Esophagus squamous epithelium (tissue), 5 donors: ENCODE results near the gene TMEM63B. TPM values are rescaled to one million over a fixed set of nuclear protein-coding genes. Genes with fewer than 3 reads are reported as not detected.

ENCODE experiments used
- DNase-seq: peaks from one replicate; lab custom pipeline; 2025; lab: John Stamatoyannopoulos, UW
- H3K27ac ChIP-seq, 4 donors: fragments of 200-600 bp; sonication (generic); one replicate each; pipeline ENCODE4 v1.5.1; 2016 to 2019; ENCODE audit warnings: mild to moderate bottlenecking in 1 of 4
- H3K27me3 ChIP-seq, 4 donors: fragments of 200-600 bp; sonication (generic); 1 replicate in 3 of 4; 2 replicates in 1 of 4; pipeline versions ENCODE4 v1.5.1 to v1.6.0; 2017 to 2021; ENCODE audit warnings: antibody characterized with exemption in 1 of 4
- H3K36me3 ChIP-seq, 3 donors: fragments of 200-600 bp; sonication (generic); one replicate each; pipeline ENCODE4 v1.5.1; 2016 to 2019
- H3K4me1 ChIP-seq, 3 donors: fragments of 200-600 bp; sonication (generic); one replicate each; pipeline ENCODE4 v1.5.1; 2017 to 2019
- H3K4me3 ChIP-seq, 4 donors: fragments of 200-600 bp; sonication (generic); 1 replicate in 3 of 4; 2 replicates in 1 of 4; pipeline ENCODE4 v1.5.1; 2016 to 2019; ENCODE audit warnings: mild to moderate bottlenecking in 2 of 4, moderate library complexity in 1 of 4
- H3K9me3 ChIP-seq, 3 donors: fragments of 200-600 bp; sonication (generic); one replicate each; pipeline ENCODE4 v1.5.1; 2016 to 2019
- POLR2A ChIP-seq, 4 donors: fragments of 450-650 bp; IDR thresholded peaks; one replicate each; pipeline ENCODE4 v1.6.1; 2017; ENCODE audit warnings: antibody characterized with exemption in 4 of 4, mild to moderate bottlenecking in 4 of 4, moderate library complexity in 3 of 4
- WGBS, 2 donors: methylation state at CpG; one replicate each; pipeline ENCODE4 v1.1.5; 2018; 5-methylcytosine and 5-hydroxymethylcytosine counted together
- intact Hi-C: fragments of 100-400 bp; cut with DNase I; formaldehyde crosslinking; loops from one replicate; pipeline ENCODE4 v1.15.0; 2022
- total RNA-seq, 4 donors: library from RNA; depleted of rRNA; stranded (reverse); fragments of >200 nt; gene quantifications; one replicate each; pipeline ENCODE4 v1.1.0, GENCODE V29; 2016
- TF ChIP-seq, protein P1 (sequence below), 6 experiments: fragments of 450-650 bp in 4 of 6; fragments of 200-600 bp in 2 of 6; sonication (generic) in 2 of 6; IDR thresholded peaks; one replicate each; pipeline ENCODE4 v1.5.1; 2016 to 2019; ENCODE audit warnings: antibody characterized with exemption in 6 of 6, mild to moderate bottlenecking in 4 of 6, moderate library complexity in 4 of 6
- donor health status: DM: yes; HTN: yes; CAD: no.

TMEM63B gene
- total RNA-seq, 4 donors from 2014 or later: 27.8 to 56.3 (median 45.5) TPM

DNA sequence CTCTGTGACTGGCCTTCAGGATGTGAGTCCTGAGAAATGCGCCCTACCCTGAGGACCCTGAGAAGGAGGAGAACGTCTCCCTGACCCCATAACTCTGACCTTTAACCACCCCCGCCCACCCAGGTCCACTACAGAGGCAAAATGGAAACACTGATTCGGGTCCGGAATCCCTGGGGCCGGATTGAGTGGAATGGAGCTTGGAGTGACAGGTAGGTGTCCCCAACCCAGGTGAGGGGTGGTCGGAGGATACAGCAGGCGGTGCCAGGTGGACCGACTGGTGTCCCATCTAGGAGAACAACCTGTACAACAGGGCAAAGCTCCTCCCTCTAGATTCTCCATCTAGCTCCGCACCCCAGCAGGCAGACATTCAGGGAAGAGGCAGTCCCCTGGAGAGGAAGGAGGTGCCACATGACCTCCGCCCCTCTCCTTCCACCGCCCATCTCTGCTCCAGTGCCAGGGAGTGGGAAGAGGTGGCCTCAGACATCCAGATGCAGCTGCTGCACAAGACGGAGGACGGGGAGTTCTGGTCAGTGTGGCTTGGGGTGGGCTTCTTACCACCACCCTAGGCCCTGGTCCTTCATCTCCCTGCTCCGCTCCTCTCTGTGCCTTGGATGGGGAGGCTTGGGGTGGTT is 48.9 kb downstream of the TMEM63B start:
- intact Hi-C loops: no loop called here
- Histone ChIP-seq H3K4me3 (no peak overlapping the region), H3K27ac (peak overlapping the region in 1 of 4 donors; percentile 22), H3K27me3 (no peaks in the 10 kb centered on the region), H3K4me1 (peaks cover 0 to 43% (median 8%) of the 10 kb centered on the region in 3 donors), H3K36me3 (no peaks in the 10 kb centered on the region), H3K9me3 (no peaks in the 10 kb centered on the region)
- no peak for DNase-seq
- TF ChIP-seq, protein P1, sequence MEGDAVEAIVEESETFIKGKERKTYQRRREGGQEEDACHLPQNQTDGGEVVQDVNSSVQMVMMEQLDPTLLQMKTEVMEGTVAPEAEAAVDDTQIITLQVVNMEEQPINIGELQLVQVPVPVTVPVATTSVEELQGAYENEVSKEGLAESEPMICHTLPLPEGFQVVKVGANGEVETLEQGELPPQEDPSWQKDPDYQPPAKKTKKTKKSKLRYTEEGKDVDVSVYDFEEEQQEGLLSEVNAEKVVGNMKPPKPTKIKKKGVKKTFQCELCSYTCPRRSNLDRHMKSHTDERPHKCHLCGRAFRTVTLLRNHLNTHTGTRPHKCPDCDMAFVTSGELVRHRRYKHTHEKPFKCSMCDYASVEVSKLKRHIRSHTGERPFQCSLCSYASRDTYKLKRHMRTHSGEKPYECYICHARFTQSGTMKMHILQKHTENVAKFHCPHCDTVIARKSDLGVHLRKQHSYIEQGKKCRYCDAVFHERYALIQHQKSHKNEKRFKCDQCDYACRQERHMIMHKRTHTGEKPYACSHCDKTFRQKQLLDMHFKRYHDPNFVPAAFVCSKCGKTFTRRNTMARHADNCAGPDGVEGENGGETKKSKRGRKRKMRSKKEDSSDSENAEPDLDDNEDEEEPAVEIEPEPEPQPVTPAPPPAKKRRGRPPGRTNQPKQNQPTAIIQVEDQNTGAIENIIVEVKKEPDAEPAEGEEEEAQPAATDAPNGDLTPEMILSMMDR (IDR thresholded peaks at IDR 0.05): no peak
- no peak for TF ChIP-seq POLR2A (IDR thresholded peaks at IDR 0.05)
- WGBS, 2 donors: 76 to 83% methylated on average over 9 of the region's 15 CpGs

GRCh38 chr6:44176762-44177509 is 49.6 kb downstream of the TMEM63B start:
- intact Hi-C loops: no loop called here
- no peak for DNase-seq
- no peak overlapping the region for H3K4me3 ChIP-seq
- peak overlapping the region in 2 of 4 donors; percentile 22 to 52 for H3K27ac ChIP-seq
- TF ChIP-seq, protein P1 (IDR thresholded peaks at IDR 0.05): no peak
- no peak for TF ChIP-seq POLR2A (IDR thresholded peaks at IDR 0.05)
- no peaks in the 10 kb centered on the region for H3K27me3 ChIP-seq
- H3K36me3 ChIP-seq: no peaks in the 10 kb centered on the region
- H3K9me3 ChIP-seq: no peaks in the 10 kb centered on the region
- 62 to 78% methylated on average over 12 to 17 of the region's 24 CpGs for WGBS, 2 donors
- H3K4me1 ChIP-seq: peaks cover 0 to 43% (median 8%) of the 10 kb centered on the region in 3 donors

DNA sequence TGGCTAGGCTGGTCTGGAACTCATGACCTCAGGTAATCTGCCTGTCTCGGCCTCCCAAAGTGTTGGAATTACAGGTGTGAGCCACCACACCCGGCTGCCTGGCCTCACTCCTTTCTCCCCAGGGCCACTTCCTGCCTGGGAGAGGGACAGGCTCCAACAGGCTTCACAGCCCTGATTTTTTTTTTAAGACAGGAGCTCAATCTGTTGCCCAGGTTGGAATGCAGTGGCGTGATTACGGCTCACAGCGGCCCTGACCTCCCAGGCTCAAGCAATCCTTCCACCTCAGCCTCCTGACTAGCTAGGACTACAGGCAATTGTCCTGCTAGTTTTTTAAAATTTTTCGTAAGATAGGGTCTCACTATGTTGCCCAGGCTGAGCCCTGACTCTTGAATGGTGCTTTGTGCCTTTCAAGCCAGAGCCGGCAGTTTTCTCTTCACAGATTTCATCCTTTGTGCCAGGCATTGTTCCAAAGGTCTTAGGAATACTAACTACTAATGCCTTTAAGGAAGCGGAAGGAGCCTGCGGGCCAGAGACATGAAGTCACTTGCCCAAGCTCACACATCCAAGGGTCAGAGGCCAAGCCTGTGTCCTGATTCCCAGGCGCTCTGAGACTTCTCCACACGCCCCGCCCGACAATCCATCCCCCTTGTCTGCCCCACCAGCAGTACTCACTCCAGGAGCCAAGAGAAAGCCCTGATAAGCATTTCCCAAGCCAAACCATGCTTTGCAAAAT is 50.5 kb downstream of the TMEM63B start:
- intact Hi-C loops: no loop called here

GRCh38 chr6:44178424-44179071 is 51.2 kb downstream of the TMEM63B start:
- H3K36me3 ChIP-seq: no peaks in the 10 kb centered on the region
- H3K4me1 ChIP-seq: peaks cover 0 to 49% (median 8%) of the 10 kb centered on the region in 3 donors
- H3K9me3 ChIP-seq: no peaks in the 10 kb centered on the region
- no peak for DNase-seq
- H3K27me3 ChIP-seq: no peaks in the 10 kb centered on the region
- 79 to 88% methylated on average over 8 to 9 of the region's 9 CpGs for WGBS, 2 donors
- intact Hi-C loops: no loop called here
- TF ChIP-seq, protein P1 (IDR thresholded peaks at IDR 0.05): no peak
- TF ChIP-seq POLR2A (IDR thresholded peaks at IDR 0.05): no peak
- peak overlapping the region in 3 of 4 donors; percentile 48 to 56 (median 52) for H3K27ac ChIP-seq
- no peak overlapping the region for H3K4me3 ChIP-seq

More for the DNA sequence above, 50.5 kb downstream of the TMEM63B start:
- Histone ChIP-seq H3K27me3 (no peaks in the 10 kb centered on the region), H3K36me3 (no peaks in the 10 kb centered on the region), H3K9me3 (no peaks in the 10 kb centered on the region), H3K27ac (peak overlapping the region; percentile 7 to 56 (median 50)), H3K4me1 (peaks cover 0 to 44% (median 8%) of the 10 kb centered on the region in 3 donors), H3K4me3 (no peak overlapping the region)
- no peak for TF ChIP-seq POLR2A (IDR thresholded peaks at IDR 0.05)
- TF ChIP-seq, protein P1 (IDR thresholded peaks at IDR 0.05): no peak
- 21 to 46% methylated on average over 9 to 10 of the region's 13 CpGs for WGBS, 2 donors
- DNase-seq: peak; percentile 24
